HG02884 (cell line): ENCODE results near the gene PLAAT1.

Experiments used
- ATAC-seq: cut with Tn5 transposase; IDR thresholded peaks from one replicate; pipeline ENCODE4 v1.9.1; 2021; ENCODE audit warnings: mild to moderate bottlenecking, moderate library complexity; ENCODE audit not compliant: unreplicated experiment

Gene PLAAT1

GRCh38 chr3:193250492-193250891 lies 9.5 kb downstream of the PLAAT1 start:
- ATAC-seq, result no peak

DNA sequence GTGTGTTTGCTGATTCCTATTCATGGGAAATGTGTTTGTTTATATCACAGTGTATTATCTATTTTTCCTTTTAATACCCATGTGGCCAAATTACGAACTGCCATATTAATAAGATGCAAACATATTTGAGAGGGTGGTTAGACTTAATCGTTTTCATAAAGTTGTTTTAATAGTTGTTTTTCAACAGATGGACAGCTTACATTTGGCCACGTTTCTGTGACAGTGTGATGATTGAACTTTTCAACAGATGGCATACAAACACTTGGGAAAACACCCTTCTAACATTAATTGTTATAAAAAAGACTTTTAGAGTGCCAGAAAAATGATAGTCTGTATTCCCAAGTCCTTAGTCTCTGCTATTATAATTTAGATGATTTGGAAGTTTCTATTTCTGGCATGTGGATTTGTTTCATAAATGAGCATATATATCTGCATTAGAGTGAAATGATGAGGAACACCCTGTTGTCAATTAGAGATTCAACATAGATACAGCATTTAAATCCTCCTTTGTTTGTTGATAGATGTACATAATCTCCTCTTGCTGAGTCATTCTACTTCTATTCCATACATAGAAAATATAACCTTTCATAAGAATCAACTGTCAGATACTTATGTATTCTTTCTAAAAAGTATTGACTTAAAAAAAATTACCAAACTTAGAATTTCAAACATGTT lies 13.1 kb downstream of the PLAAT1 start:
- ATAC-seq, result no peak

DNA sequence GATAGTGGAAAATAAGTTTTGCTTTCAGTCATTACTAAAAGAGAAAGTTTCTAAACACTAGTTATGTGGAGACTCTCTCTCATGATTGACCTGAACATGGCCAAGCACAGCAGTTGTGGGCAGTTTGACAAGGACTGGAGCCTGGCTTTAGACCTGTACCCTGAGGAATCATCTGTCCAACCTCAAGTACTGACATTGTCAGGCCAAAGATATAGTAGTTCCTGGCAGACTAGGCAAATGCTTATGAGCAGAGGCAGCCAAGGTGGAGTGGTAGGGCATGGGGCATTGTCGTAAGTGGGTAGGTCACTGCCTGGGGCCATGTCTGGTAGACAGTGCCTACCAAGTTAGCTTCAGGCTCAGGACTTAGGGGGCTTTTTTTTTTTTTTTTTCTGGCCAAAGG lies 20.9 kb downstream of the PLAAT1 start:
- no peak for ATAC-seq

DNA sequence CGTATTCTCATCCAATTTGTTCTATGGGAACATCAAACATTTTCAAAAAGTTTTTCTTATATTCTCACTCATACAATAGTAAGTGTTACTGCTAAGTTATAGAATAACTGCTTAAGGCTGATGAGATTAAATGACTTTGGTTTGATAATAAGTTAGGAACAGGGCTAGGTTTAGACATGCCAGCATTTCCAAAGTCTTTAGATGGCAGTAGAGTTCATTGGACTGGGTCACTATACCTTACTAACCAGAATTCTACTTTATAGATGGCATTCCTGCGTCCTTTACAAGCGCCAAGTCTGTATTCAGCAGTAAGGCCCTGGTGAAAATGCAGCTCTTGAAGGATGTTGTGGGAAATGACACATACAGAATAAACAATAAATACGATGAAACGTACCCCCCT lies 21.7 kb downstream of the PLAAT1 start:
- no peak for ATAC-seq

DNA sequence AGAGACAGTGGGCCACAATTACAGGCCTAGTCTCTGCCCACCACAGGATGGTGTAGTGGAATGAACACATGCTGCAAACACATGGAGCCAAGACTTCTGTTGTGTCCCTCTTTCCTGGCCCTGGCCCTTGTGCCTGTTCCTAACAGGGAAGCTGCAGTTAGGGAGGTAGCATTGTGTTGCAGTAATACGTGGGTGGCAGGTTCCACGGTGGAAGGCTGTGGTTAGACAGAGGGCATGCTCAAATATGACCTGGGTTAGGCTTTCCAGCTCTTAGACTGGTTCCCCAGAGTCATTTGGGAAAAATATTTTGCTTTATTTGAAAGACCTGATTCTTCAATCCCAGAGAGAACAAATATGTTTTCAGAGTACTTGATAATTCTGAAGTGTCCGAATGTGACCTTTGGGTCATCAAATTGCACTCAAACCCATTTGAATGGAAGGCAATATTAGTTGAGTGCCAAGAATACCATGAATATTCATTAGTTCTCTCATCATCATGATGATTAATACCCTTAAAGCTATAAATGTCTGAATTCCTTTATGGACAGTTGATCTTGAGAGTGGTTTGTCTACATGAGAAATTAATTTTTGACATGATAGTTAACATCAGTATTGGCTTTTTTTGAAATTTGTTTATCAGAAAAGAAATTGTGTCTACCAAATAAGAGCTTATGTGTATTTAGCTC lies 28.5 kb downstream of the PLAAT1 start:
- ATAC-seq, result no peak

DNA sequence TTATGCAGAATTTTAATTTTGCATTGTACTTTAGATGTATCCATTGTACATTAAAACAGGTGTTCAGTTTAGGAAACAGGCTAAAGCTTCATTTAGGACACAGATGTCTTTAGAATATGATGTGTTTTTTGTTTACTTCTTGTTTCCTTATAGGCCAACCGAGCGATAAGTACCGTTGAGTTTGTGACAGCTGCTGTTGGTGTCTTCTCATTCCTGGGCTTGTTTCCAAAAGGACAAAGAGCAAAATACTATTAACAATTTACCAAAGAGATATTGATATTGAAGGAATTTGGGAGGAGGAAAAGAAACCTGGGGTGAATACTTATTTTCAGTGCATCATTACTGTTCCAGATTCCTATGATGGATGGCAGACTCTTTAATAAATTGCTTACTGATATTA lies 29.4 kb downstream of the PLAAT1 start:
- ATAC-seq, result no peak

GRCh38 chr3:193271101-193271840 lies 30.2 kb downstream of the PLAAT1 start:
- ATAC-seq, result no peak

- no peak for ATAC-seq
Observed at GRCh38 chr3:193292386-193292785, 51.4 kb downstream of the PLAAT1 start.

GRCh38 chr3:193295985-193296384 lies 55.0 kb downstream of the PLAAT1 start:
- ATAC-seq, result no peak

- no peak for ATAC-seq
Observed at GRCh38 chr3:193297421-193297820, 56.4 kb downstream of the PLAAT1 start.

GRCh38 chr3:193301433-193301832 lies 60.4 kb downstream of the PLAAT1 start:
- ATAC-seq, result no peak

GRCh38 chr3:193305356-193305755 lies 64.3 kb downstream of the PLAAT1 start:
- ATAC-seq, result no peak

DNA sequence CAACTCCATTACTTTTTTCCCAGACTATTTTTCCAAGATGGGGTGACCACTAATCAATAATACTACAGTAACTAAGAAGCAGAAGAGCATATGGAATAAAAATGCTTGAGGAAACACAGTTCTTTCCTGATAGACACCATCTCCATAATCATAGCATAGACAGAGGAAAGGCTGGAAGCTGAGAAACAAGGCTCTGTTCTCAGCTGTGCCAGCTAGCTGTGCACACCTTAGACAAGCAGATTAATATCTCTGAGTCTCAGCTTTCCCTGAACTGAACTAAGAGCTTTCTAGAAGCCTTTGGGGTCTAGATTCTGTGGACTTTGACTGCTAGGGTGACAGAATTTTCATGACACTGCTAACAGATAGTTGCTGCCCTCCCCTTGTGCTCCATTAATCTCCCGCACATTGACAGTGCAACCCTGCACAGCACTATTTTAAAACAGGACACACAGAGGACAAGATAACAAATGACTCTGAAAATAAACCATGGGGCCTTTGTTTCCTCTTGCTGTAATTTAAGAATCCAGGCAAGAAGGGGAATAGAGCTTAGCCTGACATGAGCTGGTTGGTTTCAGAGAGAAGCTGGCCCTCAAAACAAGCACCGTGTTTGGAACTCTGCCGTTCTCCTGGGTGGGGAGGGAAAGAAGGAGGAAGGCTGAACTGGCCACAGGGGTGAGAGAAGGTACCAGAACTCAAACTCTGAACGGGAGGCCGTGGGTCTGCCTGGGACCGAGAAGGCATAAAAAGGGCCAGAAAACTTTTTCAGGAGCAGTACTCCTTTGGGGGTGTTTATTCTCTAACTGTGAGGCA lies 70.1 kb downstream of the PLAAT1 start:
- ATAC-seq, result no peak

GRCh38 chr3:193313061-193313958 lies 72.3 kb downstream of the PLAAT1 start:
- no peak for ATAC-seq

- no peak for ATAC-seq
Observed at GRCh38 chr3:193314161-193314560, 73.1 kb downstream of the PLAAT1 start.

DNA sequence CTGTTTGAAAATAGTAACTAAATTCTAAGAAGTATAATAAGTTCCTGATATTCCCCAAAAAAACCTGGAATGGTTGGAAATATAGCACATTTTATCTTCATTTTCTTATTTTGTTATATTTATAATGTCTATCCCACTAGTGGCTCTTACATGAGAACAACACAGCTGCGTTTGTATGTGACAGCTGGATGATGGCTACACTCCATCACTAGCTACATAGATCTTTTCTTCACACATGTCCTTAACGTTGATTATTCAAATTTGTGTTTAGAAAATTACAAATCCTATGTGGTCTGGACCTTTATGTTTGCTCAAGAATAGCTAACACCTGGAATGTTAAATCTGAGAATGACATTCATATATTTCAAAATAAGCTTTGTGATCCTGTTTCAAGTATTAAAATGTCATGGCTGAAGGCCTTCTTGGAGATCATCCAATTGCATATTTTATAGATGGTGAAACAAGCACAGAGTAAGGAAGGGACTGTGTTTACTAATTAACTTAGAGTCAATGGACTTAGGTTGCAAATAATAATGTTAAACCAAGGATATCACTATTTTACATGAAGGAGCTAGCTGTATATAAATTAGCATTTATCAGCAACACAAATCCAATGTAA lies 76.8 kb downstream of the PLAAT1 start:
- ATAC-seq, result no peak
